Measurements from ENCODE around the gene GPR132. TPM values are rescaled to one million over a fixed set of nuclear protein-coding genes. Genes with fewer than 3 reads are reported as not detected.

GPR132 gene
- total and polyA plus RNA-seq, 2 experiments from 2014 or later, result 0.14 TPM; not detected in 1

DNA sequence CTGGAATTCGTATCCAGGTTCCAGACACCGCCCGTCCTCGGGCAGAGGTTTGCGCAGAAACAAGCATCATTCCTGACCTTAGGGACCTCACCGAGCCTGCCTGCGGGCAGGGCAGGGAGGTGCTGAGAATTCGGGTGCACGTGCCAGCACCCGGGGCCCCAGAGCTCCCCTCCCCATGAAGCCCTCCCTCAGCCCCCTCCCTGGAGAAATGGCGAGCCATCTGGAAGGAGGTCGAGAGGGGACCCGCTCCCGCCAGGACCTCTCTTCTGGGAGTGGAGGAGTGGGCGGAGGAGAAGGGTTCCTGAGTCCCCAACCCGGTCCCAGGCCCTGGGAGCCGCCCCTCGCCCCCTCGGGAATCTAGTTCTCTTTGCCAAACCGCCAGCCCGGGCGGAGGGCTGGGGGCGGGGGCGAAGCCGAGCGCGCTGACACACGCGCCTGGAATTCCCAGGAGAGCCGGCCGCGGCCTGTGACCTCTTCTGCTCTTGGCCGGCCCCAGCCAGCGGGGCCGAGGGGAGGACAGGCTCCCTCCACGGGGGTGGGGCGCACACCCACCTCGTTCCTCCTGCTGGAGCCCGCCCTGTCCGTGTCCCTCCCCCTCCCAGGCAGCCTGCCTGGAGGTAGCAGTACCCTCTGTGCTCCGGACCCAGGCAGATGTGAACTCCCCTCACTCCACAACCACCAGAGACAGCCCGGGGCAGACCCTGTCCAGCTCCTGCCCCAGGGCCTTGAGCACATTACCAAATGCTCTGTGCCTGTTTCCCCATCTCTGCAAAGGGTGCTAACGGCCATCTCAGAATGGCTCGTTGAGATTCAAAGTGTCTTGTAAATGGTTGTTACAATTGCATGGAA lies 23.0 kb upstream of the GPR132 start:
- Histone ChIP-seq H3K79me2 (replicated peaks; ENCODE audit: insufficient read depth) (no peaks in the 10 kb centered on the region), H3K4me2 (peak overlapping the region; percentile 85), H4K20me1 (replicated peaks; ENCODE audit: insufficient read depth) (no peaks in the 10 kb centered on the region), H2AFZ (peak overlapping the region; percentile 81; the same call in 1 of the 2 replicates), H3K27me3 (ENCODE audit: insufficient read depth) (peaks cover 50% of the 10 kb centered on the region), H3K27ac (ENCODE audit: low read depth) (no peak overlapping the region), H3K4me1 (ENCODE audit: insufficient read depth) (no peaks in the 10 kb centered on the region; the same call in 1 of the 2 replicates), H3K4me3 (peak overlapping the region; percentile 66), H3K36me3 (ENCODE audit: insufficient read depth) (no peaks in the 10 kb centered on the region), H3K9me2 (ENCODE audit: insufficient read depth) (no peaks in the 10 kb centered on the region), H3F3A (replicated peaks; ENCODE audit: low read depth) (0 out of 2 replicates have a peak, but pooled peaks cover 5% of the 10 kb centered on the region)
- H3K27ac Mint-ChIP-seq, result no peak overlapping the region
- H3K9me3 Mint-ChIP-seq, result no peaks in the 10 kb centered on the region; the same call in 2 of the 3 replicates
- H3K4me1 Mint-ChIP-seq, result 0 out of 3 replicates have a peak, but pooled peaks cover 2% of the 10 kb centered on the region
- peak; percentile 71 for TF ChIP-seq EZH2 (IDR thresholded peaks at IDR 0.05; ENCODE audit: low read depth, unreplicated experiment)
- TF ChIP-seq, protein P1, sequence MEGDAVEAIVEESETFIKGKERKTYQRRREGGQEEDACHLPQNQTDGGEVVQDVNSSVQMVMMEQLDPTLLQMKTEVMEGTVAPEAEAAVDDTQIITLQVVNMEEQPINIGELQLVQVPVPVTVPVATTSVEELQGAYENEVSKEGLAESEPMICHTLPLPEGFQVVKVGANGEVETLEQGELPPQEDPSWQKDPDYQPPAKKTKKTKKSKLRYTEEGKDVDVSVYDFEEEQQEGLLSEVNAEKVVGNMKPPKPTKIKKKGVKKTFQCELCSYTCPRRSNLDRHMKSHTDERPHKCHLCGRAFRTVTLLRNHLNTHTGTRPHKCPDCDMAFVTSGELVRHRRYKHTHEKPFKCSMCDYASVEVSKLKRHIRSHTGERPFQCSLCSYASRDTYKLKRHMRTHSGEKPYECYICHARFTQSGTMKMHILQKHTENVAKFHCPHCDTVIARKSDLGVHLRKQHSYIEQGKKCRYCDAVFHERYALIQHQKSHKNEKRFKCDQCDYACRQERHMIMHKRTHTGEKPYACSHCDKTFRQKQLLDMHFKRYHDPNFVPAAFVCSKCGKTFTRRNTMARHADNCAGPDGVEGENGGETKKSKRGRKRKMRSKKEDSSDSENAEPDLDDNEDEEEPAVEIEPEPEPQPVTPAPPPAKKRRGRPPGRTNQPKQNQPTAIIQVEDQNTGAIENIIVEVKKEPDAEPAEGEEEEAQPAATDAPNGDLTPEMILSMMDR (conservative IDR thresholded peaks at IDR 0.05; ENCODE audit: low read depth in 2 of 2), result no peak
- no peaks in the 10 kb centered on the region for H3K36me3 Mint-ChIP-seq (ENCODE audit: low read depth)
- ATAC-seq (peak; percentile 16), DNase-seq (ENCODE audit: low spot score) (peak; percentile 78)
- peak overlapping the region; percentile 73 for H3K4me3 Mint-ChIP-seq
- peaks cover 35% of the 10 kb centered on the region for H3K27me3 Mint-ChIP-seq (ENCODE audit: insufficient read depth, low read depth, poor library complexity)

DNA sequence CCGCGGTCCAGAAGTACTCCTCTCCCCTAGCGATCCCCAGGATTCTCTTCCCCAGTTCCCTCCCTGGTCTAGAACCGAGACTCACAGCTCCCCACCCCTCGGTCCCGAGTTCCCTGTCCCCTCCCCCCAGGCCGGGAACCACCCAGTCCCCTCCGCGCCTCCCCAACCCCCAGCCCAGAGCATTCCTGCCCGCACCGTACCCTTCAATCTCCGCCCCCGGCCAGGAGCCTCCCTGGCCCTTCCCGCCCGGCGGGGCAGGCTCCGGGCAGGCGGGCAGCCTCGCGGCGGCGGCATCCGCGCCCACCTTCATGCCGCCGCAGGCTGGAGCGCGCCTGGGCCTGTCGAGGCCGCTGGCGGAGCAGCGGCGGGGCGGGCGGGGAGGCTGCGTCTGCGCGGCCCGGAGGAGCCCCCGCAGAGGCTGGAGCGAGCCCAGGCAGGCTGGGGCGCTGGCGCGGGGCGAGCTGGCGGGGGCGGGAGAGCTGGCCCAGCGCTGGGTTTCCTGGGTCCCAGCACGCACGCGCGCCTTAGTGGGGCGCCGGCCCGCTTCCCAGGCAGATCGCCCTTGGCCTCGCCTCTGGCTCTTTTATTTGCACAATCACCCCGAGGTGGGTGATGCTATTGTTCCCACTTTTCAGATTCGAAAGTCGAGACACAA lies 22.2 kb upstream of the GPR132 start:
- Histone ChIP-seq H3K4me2 (peak overlapping the region; percentile 85), H3F3A (replicated peaks; ENCODE audit: low read depth) (0 out of 2 replicates have a peak, but pooled peaks cover 5% of the 10 kb centered on the region), H3K4me1 (ENCODE audit: insufficient read depth) (no peaks in the 10 kb centered on the region; the same call in 1 of the 2 replicates), H2AFZ (peak overlapping the region; percentile 94), H4K20me1 (replicated peaks; ENCODE audit: insufficient read depth) (no peaks in the 10 kb centered on the region), H3K27ac (ENCODE audit: low read depth) (no peak overlapping the region), H3K9me2 (ENCODE audit: insufficient read depth) (no peaks in the 10 kb centered on the region), H3K4me3 (peak overlapping the region; percentile 66), H3K27me3 (ENCODE audit: insufficient read depth) (peaks cover 44% of the 10 kb centered on the region), H3K36me3 (ENCODE audit: insufficient read depth) (no peaks in the 10 kb centered on the region), H3K79me2 (replicated peaks; ENCODE audit: insufficient read depth) (no peaks in the 10 kb centered on the region)
- H3K9me3 Mint-ChIP-seq, result no peaks in the 10 kb centered on the region; the same call in 2 of the 3 replicates
- DNase-seq (ENCODE audit: low spot score) (peak; percentile 63), ATAC-seq (peak; percentile 35)
- H3K27me3 Mint-ChIP-seq (ENCODE audit: insufficient read depth, low read depth, poor library complexity), result peaks cover 33% of the 10 kb centered on the region
- H3K27ac Mint-ChIP-seq, result no peak overlapping the region
- peak overlapping the region; percentile 73 for H3K4me3 Mint-ChIP-seq
- 0 out of 3 replicates have a peak, but pooled peaks cover 2% of the 10 kb centered on the region for H3K4me1 Mint-ChIP-seq
- TF ChIP-seq, protein P2, sequence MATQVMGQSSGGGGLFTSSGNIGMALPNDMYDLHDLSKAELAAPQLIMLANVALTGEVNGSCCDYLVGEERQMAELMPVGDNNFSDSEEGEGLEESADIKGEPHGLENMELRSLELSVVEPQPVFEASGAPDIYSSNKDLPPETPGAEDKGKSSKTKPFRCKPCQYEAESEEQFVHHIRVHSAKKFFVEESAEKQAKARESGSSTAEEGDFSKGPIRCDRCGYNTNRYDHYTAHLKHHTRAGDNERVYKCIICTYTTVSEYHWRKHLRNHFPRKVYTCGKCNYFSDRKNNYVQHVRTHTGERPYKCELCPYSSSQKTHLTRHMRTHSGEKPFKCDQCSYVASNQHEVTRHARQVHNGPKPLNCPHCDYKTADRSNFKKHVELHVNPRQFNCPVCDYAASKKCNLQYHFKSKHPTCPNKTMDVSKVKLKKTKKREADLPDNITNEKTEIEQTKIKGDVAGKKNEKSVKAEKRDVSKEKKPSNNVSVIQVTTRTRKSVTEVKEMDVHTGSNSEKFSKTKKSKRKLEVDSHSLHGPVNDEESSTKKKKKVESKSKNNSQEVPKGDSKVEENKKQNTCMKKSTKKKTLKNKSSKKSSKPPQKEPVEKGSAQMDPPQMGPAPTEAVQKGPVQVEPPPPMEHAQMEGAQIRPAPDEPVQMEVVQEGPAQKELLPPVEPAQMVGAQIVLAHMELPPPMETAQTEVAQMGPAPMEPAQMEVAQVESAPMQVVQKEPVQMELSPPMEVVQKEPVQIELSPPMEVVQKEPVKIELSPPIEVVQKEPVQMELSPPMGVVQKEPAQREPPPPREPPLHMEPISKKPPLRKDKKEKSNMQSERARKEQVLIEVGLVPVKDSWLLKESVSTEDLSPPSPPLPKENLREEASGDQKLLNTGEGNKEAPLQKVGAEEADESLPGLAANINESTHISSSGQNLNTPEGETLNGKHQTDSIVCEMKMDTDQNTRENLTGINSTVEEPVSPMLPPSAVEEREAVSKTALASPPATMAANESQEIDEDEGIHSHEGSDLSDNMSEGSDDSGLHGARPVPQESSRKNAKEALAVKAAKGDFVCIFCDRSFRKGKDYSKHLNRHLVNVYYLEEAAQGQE (IDR thresholded peaks at IDR 0.05; ENCODE audit: unreplicated experiment), result no peak
- peak; percentile 1 for TF ChIP-seq EZH2 (IDR thresholded peaks at IDR 0.05; ENCODE audit: low read depth, unreplicated experiment)
- H3K36me3 Mint-ChIP-seq (ENCODE audit: low read depth), result no peaks in the 10 kb centered on the region
